Measurements from ENCODE around the gene CPN2. TPM values are rescaled to one million over a fixed set of nuclear protein-coding genes. Genes with fewer than 3 reads are reported as not detected.

The CPN2 gene
- total and polyA plus RNA-seq, 2 experiments from 2014 or later = 0.10 to 0.14 TPM

DNA sequence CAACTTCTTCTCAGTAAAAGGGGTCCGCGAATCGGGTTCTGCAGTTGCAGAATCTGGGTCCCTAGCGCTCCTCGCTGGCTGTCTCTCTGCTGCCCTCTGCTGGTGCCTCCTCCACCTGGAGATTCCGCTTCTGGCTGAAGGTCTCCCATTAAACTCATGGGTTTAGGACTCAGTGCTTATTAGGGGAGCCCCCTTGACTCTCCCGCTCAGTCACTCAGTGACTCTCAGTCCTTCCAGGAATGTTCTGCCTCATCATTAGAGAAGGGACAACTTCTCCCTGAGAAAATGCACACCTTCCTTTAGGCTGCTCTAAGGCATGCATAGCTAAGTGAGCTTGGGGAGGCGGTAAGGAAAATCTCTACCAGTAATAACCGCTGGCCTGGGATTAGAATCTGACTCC is 7.1 kb downstream of the CPN2 start:
- H3K27ac Mint-ChIP-seq = no peak overlapping the region
- H3K27me3 Mint-ChIP-seq (ENCODE audit: insufficient read depth, low read depth, poor library complexity) = peaks cover 22% of the 10 kb centered on the region
- no peak overlapping the region for H3K4me3 Mint-ChIP-seq
- Histone ChIP-seq H3F3A (replicated peaks; ENCODE audit: low read depth) (no peaks in the 10 kb centered on the region), H3K27me3 (ENCODE audit: insufficient read depth) (peaks cover 12% of the 10 kb centered on the region; the same call in 1 of the 2 replicates), H3K4me3 (no peak overlapping the region), H3K27ac (ENCODE audit: low read depth) (no peak overlapping the region), H4K20me1 (replicated peaks; ENCODE audit: insufficient read depth) (no peaks in the 10 kb centered on the region), H3K36me3 (ENCODE audit: insufficient read depth) (no peaks in the 10 kb centered on the region), H3K4me1 (ENCODE audit: insufficient read depth) (peaks cover 16% of the 10 kb centered on the region), H3K4me2 (no peak overlapping the region), H2AFZ (no peak overlapping the region; the same call in 1 of the 2 replicates), H3K9me2 (ENCODE audit: insufficient read depth) (no peaks in the 10 kb centered on the region), H3K79me2 (replicated peaks; ENCODE audit: insufficient read depth) (no peaks in the 10 kb centered on the region)
- peak; percentile 90 for DNase-seq (ENCODE audit: low spot score)
- no peaks in the 10 kb centered on the region for H3K9me3 Mint-ChIP-seq
- ATAC-seq = peak; percentile 51
- peaks cover 22% of the 10 kb centered on the region for H3K4me1 Mint-ChIP-seq
- TF ChIP-seq POLR2AphosphoS5 (IDR thresholded peaks at IDR 0.05; ENCODE audit: low read depth) = no peak
- TF ChIP-seq ZNF331 (CRISPR knock-in tag; IDR thresholded peaks at IDR 0.05; ENCODE audit: low read depth) = no peak
- TF ChIP-seq, protein P1, sequence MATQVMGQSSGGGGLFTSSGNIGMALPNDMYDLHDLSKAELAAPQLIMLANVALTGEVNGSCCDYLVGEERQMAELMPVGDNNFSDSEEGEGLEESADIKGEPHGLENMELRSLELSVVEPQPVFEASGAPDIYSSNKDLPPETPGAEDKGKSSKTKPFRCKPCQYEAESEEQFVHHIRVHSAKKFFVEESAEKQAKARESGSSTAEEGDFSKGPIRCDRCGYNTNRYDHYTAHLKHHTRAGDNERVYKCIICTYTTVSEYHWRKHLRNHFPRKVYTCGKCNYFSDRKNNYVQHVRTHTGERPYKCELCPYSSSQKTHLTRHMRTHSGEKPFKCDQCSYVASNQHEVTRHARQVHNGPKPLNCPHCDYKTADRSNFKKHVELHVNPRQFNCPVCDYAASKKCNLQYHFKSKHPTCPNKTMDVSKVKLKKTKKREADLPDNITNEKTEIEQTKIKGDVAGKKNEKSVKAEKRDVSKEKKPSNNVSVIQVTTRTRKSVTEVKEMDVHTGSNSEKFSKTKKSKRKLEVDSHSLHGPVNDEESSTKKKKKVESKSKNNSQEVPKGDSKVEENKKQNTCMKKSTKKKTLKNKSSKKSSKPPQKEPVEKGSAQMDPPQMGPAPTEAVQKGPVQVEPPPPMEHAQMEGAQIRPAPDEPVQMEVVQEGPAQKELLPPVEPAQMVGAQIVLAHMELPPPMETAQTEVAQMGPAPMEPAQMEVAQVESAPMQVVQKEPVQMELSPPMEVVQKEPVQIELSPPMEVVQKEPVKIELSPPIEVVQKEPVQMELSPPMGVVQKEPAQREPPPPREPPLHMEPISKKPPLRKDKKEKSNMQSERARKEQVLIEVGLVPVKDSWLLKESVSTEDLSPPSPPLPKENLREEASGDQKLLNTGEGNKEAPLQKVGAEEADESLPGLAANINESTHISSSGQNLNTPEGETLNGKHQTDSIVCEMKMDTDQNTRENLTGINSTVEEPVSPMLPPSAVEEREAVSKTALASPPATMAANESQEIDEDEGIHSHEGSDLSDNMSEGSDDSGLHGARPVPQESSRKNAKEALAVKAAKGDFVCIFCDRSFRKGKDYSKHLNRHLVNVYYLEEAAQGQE (IDR thresholded peaks at IDR 0.05; ENCODE audit: unreplicated experiment) = no peak
- no peak for TF ChIP-seq JUNB (IDR thresholded peaks at IDR 0.05; ENCODE audit: unreplicated experiment)
- TF ChIP-seq, protein P2, sequence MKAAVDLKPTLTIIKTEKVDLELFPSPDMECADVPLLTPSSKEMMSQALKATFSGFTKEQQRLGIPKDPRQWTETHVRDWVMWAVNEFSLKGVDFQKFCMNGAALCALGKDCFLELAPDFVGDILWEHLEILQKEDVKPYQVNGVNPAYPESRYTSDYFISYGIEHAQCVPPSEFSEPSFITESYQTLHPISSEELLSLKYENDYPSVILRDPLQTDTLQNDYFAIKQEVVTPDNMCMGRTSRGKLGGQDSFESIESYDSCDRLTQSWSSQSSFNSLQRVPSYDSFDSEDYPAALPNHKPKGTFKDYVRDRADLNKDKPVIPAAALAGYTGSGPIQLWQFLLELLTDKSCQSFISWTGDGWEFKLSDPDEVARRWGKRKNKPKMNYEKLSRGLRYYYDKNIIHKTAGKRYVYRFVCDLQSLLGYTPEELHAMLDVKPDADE (IDR thresholded peaks at IDR 0.05) = no peak
- no peak for TF ChIP-seq ZNF114 (CRISPR knock-in tag; IDR thresholded peaks at IDR 0.05)
- TF ChIP-seq NANOG (IDR thresholded peaks at IDR 0.05; ENCODE audit: borderline replicate concordance) = no peak
- TF ChIP-seq, protein P3, sequence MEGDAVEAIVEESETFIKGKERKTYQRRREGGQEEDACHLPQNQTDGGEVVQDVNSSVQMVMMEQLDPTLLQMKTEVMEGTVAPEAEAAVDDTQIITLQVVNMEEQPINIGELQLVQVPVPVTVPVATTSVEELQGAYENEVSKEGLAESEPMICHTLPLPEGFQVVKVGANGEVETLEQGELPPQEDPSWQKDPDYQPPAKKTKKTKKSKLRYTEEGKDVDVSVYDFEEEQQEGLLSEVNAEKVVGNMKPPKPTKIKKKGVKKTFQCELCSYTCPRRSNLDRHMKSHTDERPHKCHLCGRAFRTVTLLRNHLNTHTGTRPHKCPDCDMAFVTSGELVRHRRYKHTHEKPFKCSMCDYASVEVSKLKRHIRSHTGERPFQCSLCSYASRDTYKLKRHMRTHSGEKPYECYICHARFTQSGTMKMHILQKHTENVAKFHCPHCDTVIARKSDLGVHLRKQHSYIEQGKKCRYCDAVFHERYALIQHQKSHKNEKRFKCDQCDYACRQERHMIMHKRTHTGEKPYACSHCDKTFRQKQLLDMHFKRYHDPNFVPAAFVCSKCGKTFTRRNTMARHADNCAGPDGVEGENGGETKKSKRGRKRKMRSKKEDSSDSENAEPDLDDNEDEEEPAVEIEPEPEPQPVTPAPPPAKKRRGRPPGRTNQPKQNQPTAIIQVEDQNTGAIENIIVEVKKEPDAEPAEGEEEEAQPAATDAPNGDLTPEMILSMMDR (conservative IDR thresholded peaks at IDR 0.05; ENCODE audit: low read depth in 2 of 2) = peak; percentile 91 to 98
- no peaks in the 10 kb centered on the region for H3K36me3 Mint-ChIP-seq (ENCODE audit: low read depth)

DNA sequence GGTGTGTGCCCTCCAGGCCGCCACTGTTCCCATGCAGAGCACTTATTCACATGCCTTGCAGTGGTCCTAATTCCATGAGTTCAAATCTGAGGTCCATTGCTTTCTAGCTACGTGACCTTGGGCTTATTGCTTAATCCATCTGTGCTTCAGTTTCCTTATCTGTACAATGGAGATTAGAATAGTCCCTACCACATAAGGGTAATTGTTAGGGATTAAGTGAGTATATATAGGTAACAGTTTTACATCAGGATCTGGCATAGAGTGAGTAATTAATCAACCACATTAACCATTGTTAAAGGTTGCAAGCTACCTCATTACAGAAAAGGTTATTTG is 7.6 kb downstream of the CPN2 start:
- no peak overlapping the region for H3K27ac Mint-ChIP-seq
- no peak for ATAC-seq
- no peaks in the 10 kb centered on the region for H3K9me2 ChIP-seq (ENCODE audit: insufficient read depth)
- DNase-seq (ENCODE audit: low spot score) = no peak
- peaks cover 23% of the 10 kb centered on the region for H3K4me1 Mint-ChIP-seq
- no peaks in the 10 kb centered on the region for H4K20me1 ChIP-seq (replicated peaks; ENCODE audit: insufficient read depth)
- no peaks in the 10 kb centered on the region for H3K9me3 Mint-ChIP-seq
- H3K27ac ChIP-seq (ENCODE audit: low read depth) = no peak overlapping the region
- no peak overlapping the region for H3K4me3 ChIP-seq
- no peak overlapping the region for H3K4me2 ChIP-seq
- H3K4me1 ChIP-seq (ENCODE audit: insufficient read depth) = peaks cover 19% of the 10 kb centered on the region
- no peaks in the 10 kb centered on the region for H3K36me3 ChIP-seq (ENCODE audit: insufficient read depth)
- peaks cover 24% of the 10 kb centered on the region for H3K27me3 Mint-ChIP-seq (ENCODE audit: insufficient read depth, low read depth, poor library complexity)
- no peaks in the 10 kb centered on the region for H3F3A ChIP-seq (replicated peaks; ENCODE audit: low read depth)
- H3K4me3 Mint-ChIP-seq = no peak overlapping the region
- peaks cover 12% of the 10 kb centered on the region; the same call in 1 of the 2 replicates for H3K27me3 ChIP-seq (ENCODE audit: insufficient read depth)
- H3K36me3 Mint-ChIP-seq (ENCODE audit: low read depth) = no peaks in the 10 kb centered on the region
- no peaks in the 10 kb centered on the region for H3K79me2 ChIP-seq (replicated peaks; ENCODE audit: insufficient read depth)
- H2AFZ ChIP-seq = no peak overlapping the region
- TF ChIP-seq, protein P3 (conservative IDR thresholded peaks at IDR 0.05; ENCODE audit: low read depth in 2 of 2) = no peak
- TF ChIP-seq POLR2AphosphoS5 (IDR thresholded peaks at IDR 0.05; ENCODE audit: low read depth) (no peak), ZNF114 (CRISPR knock-in tag; IDR thresholded peaks at IDR 0.05) (no peak), ZNF331 (CRISPR knock-in tag; IDR thresholded peaks at IDR 0.05; ENCODE audit: low read depth) (no peak), STAT1 (IDR thresholded peaks at IDR 0.05; ENCODE audit: unreplicated experiment) (no peak), NANOG (IDR thresholded peaks at IDR 0.05; ENCODE audit: borderline replicate concordance) (no peak), JUNB (IDR thresholded peaks at IDR 0.05; ENCODE audit: unreplicated experiment) (no peak)
- TF ChIP-seq, protein P1 (IDR thresholded peaks at IDR 0.05; ENCODE audit: unreplicated experiment) = no peak

Measured in GM23338 (cell line).